Aorta (tissue), 5 donors: ENCODE measurements around the gene SESN1. TPM values are rescaled to one million over a fixed set of nuclear protein-coding genes. Genes with fewer than 3 reads are reported as not detected.

Experiments
- ATAC-seq: fragments of 200-7000 bp; cut with Tn5 transposase; one replicate; pipeline ENCODE4 v1.9.1; 2022; ENCODE audit warnings: moderate library complexity; ENCODE audit not compliant: low FRiP score
- DNase-seq, 2 donors: peaks; one replicate each; pipeline ENCODE4 v3.0.0-alpha.2; 2020
- H3K27ac ChIP-seq, 2 donors: one replicate each; pipeline ENCODE4 v1.5.1; 2013; ENCODE audit warnings: low read length in 2 of 2, mild to moderate bottlenecking in 2 of 2, moderate library complexity in 2 of 2, control low read depth in 1 of 2, inconsistent platforms in 1 of 2, low read depth in 1 of 2
- H3K27me3 ChIP-seq, 2 donors: one replicate each; pipeline ENCODE4 v1.6.1; 2013; ENCODE audit warnings: control low read depth in 1 of 2, low read length in 1 of 2, mild to moderate bottlenecking in 1 of 2, moderate library complexity in 1 of 2; ENCODE audit not compliant: insufficient read depth in 2 of 2, control insufficient read depth in 1 of 2
- H3K36me3 ChIP-seq, 2 donors: one replicate each; pipeline ENCODE4 v1.6.1; 2013; ENCODE audit warnings: control low read depth in 1 of 2, low read length in 1 of 2, mild to moderate bottlenecking in 1 of 2; ENCODE audit not compliant: insufficient read depth in 2 of 2, control insufficient read depth in 1 of 2
- H3K4me1 ChIP-seq, 2 donors: one replicate each; pipeline ENCODE4 v1.6.1; 2013; ENCODE audit warnings: low read length in 2 of 2, control low read depth in 1 of 2, mild to moderate bottlenecking in 1 of 2, moderate library complexity in 1 of 2; ENCODE audit not compliant: insufficient read depth in 2 of 2, control insufficient read depth in 1 of 2
- H3K4me3 ChIP-seq, 2 donors: one replicate each; pipeline ENCODE4 v1.5.1; 2013; ENCODE audit warnings: low read length in 2 of 2, control low read depth in 1 of 2, mild to moderate bottlenecking in 1 of 2
- H3K9me3 ChIP-seq: one replicate; pipeline ENCODE4 v1.6.1; 2013; ENCODE audit warnings: mild to moderate bottlenecking, low read length; ENCODE audit not compliant: control insufficient read depth
- WGBS, 2 donors: extraction: QIAGEN DNeasy Blood & Tissue Kit; methylation state at CpG; one replicate each; pipeline ENCODE4 v1.1.7; 2013; 5-methylcytosine and 5-hydroxymethylcytosine counted together
- intact Hi-C, 2 donors: fragments of 100-400 bp; cut with DNase I; formaldehyde crosslinking; loops; one replicate each; pipeline versions ENCODE4 v1.14.2 to v1.15.0; 2022
- polyA plus RNA-seq, 2 donors: library from polyadenylated mRNA; stranded (reverse); fragments of 200-250 nt; gene quantifications; one replicate each; pipeline ENCODE4 v1.2.3, GENCODE V29; 2013
- total RNA-seq, 2 donors: library from RNA; stranded (reverse); fragmentation: NEBNext Ultra II Directional; extraction: Animal tissue kit (Norgen Biotek cat#: 25700); gene quantifications; one replicate each; pipeline ENCODE4 v1.2.1, GENCODE V29; 2021
- donor health status: healthy with polysubstance abuse.
- donor health status: Bipolar disorder and iron deficiency.
- donor health status: DM: no; HTN: no; CAD: no.
- donor health status: DM: no; HTN: no; CAD: no.
- donor health status: DM: yes; HTN: yes; CAD: no.

The SESN1 gene
- total and polyA plus RNA-seq, 4 donors: 20.9 to 45.3 (median 31.6) TPM

DNA sequence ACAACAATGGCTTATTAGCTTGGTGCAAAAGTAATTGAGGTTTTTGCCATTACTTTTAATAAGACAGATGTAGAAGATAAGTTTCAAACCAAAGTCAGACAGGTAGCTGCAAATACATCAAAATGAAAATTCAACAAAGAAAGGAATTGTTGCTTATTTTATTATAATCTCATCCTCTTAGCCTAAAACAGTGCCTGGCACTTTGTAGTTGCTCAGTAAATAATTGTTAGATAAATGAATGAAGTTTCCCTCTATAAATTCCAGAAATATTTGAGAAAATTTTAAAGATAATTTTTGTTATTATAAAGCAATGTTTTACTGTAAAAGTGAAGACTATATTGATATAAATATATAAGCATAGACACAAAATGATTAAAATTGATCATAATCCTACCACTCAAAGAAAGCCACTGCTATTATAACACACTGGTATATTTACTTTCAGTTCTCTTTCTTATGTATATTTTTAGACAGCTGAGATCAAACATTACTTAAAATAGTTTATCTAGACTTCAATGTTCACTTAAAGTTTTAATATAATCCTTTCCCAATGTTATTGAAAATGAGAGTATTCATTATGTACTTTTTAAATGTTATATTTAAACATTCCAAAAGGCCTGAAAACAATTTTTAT lies 42.5 kb downstream of the SESN1 start:
- Histone ChIP-seq H3K9me3 (no peaks in the 10 kb centered on the region), H3K27me3 (no peaks in the 10 kb centered on the region), H3K36me3 (no peaks in the 10 kb centered on the region), H3K4me3 (no peak overlapping the region), H3K27ac (no peak overlapping the region), H3K4me1 (peaks cover 4 to 5% of the 10 kb centered on the region in 2 donors)
- no peak for DNase-seq
- intact Hi-C loops: no loop called here
- no peak for ATAC-seq

DNA sequence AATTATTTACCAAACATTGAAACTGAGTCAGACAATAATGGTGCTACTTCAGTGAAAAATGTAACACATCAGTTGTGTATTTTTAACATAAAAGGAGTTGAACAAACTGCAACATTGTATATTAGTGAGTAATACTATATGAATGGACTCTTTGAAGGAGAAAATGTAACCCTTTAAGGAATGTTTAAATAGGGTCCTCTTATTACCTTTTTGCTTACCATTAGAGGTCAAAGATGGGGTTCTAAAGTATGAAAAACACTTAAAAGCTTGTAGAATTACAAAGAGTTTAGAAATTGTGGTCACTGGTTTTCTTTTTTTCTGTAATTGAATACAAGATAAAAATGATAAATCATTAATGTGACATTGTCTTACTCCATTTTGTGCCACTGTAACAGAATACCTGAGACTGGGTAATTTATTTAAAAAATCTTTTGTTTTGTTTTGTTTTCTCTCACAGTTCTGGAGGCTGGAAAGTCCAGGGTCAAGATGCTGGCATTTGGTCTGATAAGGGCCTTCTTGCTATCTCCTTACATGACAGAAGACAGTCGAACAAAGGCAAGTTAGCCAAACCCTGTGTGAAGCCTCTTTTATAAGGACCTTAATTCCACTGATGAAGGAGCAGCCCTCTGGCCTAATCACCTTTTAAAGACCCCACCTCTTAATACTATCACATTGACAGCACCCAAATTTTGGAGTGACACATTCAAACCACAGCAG lies 43.2 kb downstream of the SESN1 start:
- Histone ChIP-seq H3K27ac (no peak overlapping the region), H3K4me1 (peaks cover 2% of the 10 kb centered on the region in 2 donors), H3K4me3 (no peak overlapping the region), H3K9me3 (no peaks in the 10 kb centered on the region), H3K36me3 (no peaks in the 10 kb centered on the region), H3K27me3 (no peaks in the 10 kb centered on the region)
- intact Hi-C loops: no loop called here
- no peak for DNase-seq
- WGBS, 2 donors: 93 to 96% methylated on average over 1 of the region's 1 CpG
- no peak for ATAC-seq

GRCh38 chr6:109050447-109051102 lies 44.1 kb downstream of the SESN1 start:
- ATAC-seq (no peak), DNase-seq (no peak)
- H3K9me3 ChIP-seq: no peaks in the 10 kb centered on the region
- no peak overlapping the region for H3K27ac ChIP-seq
- H3K4me1 ChIP-seq: peaks cover 0 to 2% of the 10 kb centered on the region in 2 donors
- no peaks in the 10 kb centered on the region for H3K27me3 ChIP-seq
- intact Hi-C loops: no loop called here
- 71 to 74% methylated on average over 1 of the region's 1 CpG for WGBS, 2 donors
- H3K4me3 ChIP-seq: no peak overlapping the region
- no peaks in the 10 kb centered on the region for H3K36me3 ChIP-seq

GRCh38 chr6:109050012-109050411 lies 44.6 kb downstream of the SESN1 start:
- ATAC-seq (no peak), DNase-seq (no peak)
- Histone ChIP-seq H3K36me3 (no peaks in the 10 kb centered on the region), H3K4me3 (no peak overlapping the region), H3K9me3 (no peaks in the 10 kb centered on the region), H3K27ac (no peak overlapping the region), H3K27me3 (no peaks in the 10 kb centered on the region), H3K4me1 (peaks cover 0 to 2% of the 10 kb centered on the region in 2 donors)
- 88 to 93% methylated on average over 2 of the region's 2 CpGs for WGBS, 2 donors
- intact Hi-C loops: no loop called here

DNA sequence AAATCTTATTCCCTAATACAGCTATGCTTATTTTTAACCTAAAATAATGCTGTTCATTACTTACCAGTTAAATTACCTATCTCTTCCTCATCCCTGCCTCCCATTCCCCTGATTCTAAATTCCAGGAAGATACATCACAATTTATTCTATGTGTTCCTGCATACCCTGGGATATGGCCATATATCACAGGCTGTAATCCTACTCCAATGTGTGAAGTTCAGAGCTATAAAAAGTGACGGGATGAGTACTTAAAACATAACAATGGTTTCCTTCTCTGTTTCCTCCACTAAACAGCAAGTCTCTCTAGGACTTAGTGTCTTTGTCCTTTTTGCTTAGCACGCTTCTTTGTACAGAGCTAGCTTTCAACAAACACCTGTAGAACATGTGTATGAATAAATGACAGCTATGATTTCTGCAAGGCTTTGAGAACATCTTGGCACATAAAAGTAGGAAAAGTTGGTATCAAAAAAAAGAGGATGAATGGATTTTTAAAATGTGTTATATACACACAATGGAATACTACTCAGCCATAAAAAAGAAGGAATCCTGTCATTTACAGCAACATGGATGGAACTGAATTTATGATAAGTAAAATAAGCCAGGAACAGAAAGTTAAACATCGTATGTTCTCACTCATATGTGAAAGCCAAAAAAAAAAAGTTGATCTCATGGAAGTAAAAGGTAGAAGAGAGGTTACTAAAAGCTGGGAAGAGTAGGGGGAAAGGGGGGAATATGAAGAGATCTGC lies 45.8 kb downstream of the SESN1 start:
- Histone ChIP-seq H3K27me3 (no peaks in the 10 kb centered on the region), H3K9me3 (no peaks in the 10 kb centered on the region), H3K27ac (no peak overlapping the region), H3K4me3 (no peak overlapping the region), H3K4me1 (peaks cover 0 to 2% of the 10 kb centered on the region in 2 donors), H3K36me3 (no peaks in the 10 kb centered on the region)
- DNase-seq (no peak), ATAC-seq (no peak)
- 95 to 98% methylated on average over 3 of the region's 3 CpGs for WGBS, 2 donors
- intact Hi-C loops: no loop called here

- intact Hi-C loops: no loop called here
- Histone ChIP-seq H3K9me3 (no peaks in the 10 kb centered on the region), H3K27ac (no peak overlapping the region), H3K36me3 (no peaks in the 10 kb centered on the region), H3K4me1 (peaks cover 0 to under 1% of the 10 kb centered on the region in 2 donors), H3K27me3 (no peaks in the 10 kb centered on the region), H3K4me3 (no peak overlapping the region)
- DNase-seq: no peak
- WGBS, 2 donors: 78 to 83% methylated on average over 1 of the region's 1 CpG
- ATAC-seq: no peak
These were observed 46.5 kb downstream of the SESN1 start for GRCh38 chr6:109048176-109048575.

GRCh38 chr6:109045493-109045892 lies 49.2 kb downstream of the SESN1 start:
- no peak overlapping the region for H3K4me3 ChIP-seq
- DNase-seq (no peak), ATAC-seq (no peak)
- no peaks in the 10 kb centered on the region for H3K36me3 ChIP-seq
- no peaks in the 10 kb centered on the region for H3K27me3 ChIP-seq
- no peaks in the 10 kb centered on the region for H3K4me1 ChIP-seq
- H3K27ac ChIP-seq: no peak overlapping the region
- intact Hi-C loops: no loop called here
- WGBS, 2 donors: 99 to 100% methylated on average over 1 of the region's 1 CpG
- H3K9me3 ChIP-seq: no peaks in the 10 kb centered on the region

GRCh38 chr6:109039795-109040194 lies 54.9 kb downstream of the SESN1 start:
- H3K9me3 ChIP-seq: no peaks in the 10 kb centered on the region
- intact Hi-C loops: no loop called here
- H3K27me3 ChIP-seq: no peaks in the 10 kb centered on the region
- no peak for DNase-seq
- WGBS, 2 donors: 77 to 78% methylated on average over 2 of the region's 2 CpGs
- H3K36me3 ChIP-seq: no peaks in the 10 kb centered on the region
- H3K4me3 ChIP-seq: no peak overlapping the region
- no peak for ATAC-seq
- H3K27ac ChIP-seq: no peak overlapping the region
- no peaks in the 10 kb centered on the region for H3K4me1 ChIP-seq
